ENCODE results near the gene ADCY9. TPM values are rescaled to one million over a fixed set of nuclear protein-coding genes. Genes with fewer than 3 reads are reported as not detected.

Gene ADCY9
- total RNA-seq, 2 experiments from 2014 or later, result 9.0 to 9.5 TPM

DNA sequence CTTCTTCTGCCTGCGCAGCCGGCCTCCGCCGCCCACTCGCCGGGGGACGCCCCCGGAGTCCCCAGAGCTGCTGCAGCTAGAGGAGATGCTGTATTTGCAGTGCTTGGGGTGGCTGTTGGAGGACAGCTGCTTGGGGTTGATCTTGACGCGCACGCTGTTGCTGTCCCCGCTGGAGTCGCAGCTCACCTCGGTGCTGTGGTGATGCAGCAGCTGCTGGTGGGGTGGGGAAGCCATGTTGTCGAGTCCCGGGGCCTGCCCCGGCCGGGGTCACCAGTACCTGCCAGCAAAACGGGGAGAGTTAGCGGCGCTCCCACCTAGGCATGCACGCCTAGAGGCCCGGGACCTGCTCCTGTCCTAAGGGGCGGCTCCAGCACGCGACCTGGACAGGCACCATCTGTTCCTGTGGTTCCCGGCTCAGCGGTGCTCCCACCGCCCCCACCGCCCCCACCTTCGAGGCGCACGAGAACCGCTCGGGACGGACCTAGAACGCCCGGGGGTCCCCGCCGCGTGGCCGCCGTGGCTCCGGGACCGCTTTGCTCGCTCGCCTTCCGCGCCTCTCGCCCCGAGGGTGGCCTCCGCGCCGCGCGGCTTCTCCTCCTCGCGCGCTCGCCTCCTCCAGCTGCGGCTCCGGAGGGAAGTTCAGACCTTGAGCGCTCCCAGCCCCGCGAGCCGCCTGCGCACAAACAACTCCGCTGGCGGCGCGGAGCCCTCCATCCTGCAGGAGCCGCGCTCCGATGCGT, 863 bp downstream of the ADCY9 start:
- peak; percentile 52 for DNase-seq
- POLR2A ChIA-PET, result interaction anchor here (1.2 to 3.0 kb wide), 6 partner anchors 13 to 156 kb away, joined by 3 to 10 read pairs (median 5); no protein-coding TSS in a partner anchor
- Mint-ChIP-seq H3K4me3 (peak overlapping the region; percentile 70), H3K36me3 (ENCODE audit: low read depth) (peaks cover 25% of the 10 kb centered on the region), H3K27ac (no peak overlapping the region), H3K4me1 (peaks cover 52% of the 10 kb centered on the region), H3K27me3 (peaks cover 9% of the 10 kb centered on the region), H3K9me3 (no peaks in the 10 kb centered on the region)
- CTCF ChIA-PET, result interaction anchor here (0.7 to 2.4 kb wide), 4 partner anchors 9 to 142 kb away, joined by 3 to 14 read pairs (median 6); no protein-coding TSS in a partner anchor

DNA sequence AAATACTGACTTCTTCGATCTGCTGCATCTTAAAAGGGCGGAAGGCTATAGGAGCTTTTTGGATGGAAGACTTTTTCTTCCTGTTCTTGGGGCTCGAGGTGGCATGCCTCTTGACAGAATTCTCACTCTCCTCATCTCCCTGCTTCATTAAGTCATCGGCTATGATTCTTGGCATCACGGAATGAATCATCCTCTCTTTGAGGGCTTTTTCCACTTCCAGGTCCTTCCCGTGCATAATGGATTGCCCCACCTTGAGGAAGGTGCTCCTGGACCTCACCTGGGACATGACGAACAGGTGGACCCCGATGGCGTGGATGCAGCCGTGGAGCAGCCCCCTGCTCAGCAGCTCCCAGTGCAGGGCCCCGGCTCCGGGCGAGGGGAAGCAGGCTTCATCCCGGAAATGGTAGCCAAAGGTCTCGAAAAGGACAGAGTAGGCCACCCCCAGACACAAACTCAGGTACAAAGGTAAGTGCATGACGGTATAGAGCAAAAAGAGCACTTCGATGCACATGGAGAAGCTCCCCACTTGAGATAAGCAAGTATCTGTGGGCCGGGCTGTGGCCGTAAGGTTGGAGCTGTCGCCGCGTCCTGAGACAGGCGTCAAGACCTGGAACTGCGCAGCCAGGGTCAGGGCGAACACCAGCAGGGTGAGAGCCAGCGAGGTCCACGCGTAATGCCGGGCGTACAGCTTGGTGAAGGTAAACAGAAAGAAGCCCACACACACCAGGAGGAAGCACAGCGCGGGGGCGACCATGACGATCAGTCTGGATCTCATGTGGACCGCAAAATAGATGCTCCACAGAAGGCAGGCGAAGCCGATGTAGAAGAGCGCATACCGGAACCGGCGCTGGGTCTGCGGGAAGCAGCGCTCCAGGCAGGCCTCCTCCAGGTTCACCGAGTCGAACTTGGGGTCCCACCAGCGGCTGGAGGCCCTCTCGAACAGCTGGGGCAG, 1.7 kb downstream of the ADCY9 start:
- peaks cover 8% of the 10 kb centered on the region for H3K27me3 Mint-ChIP-seq
- H3K9me3 Mint-ChIP-seq, result no peaks in the 10 kb centered on the region
- H3K36me3 Mint-ChIP-seq (ENCODE audit: low read depth), result peaks cover 29% of the 10 kb centered on the region
- H3K27ac Mint-ChIP-seq, result no peak overlapping the region
- ChIA-PET POLR2A (interaction anchor here (1.4 to 3.0 kb wide), 4 partner anchors 28 to 157 kb away, joined by 3 to 10 read pairs (median 7); no protein-coding TSS in a partner anchor), CTCF (interaction anchor here (1.0 to 2.4 kb wide), 4 partner anchors 10 to 143 kb away, joined by 3 to 14 read pairs (median 6); no protein-coding TSS in a partner anchor)
- no peak for DNase-seq
- H3K4me1 Mint-ChIP-seq, result peaks cover 57% of the 10 kb centered on the region
- peak overlapping the region; percentile 70 for H3K4me3 Mint-ChIP-seq

DNA sequence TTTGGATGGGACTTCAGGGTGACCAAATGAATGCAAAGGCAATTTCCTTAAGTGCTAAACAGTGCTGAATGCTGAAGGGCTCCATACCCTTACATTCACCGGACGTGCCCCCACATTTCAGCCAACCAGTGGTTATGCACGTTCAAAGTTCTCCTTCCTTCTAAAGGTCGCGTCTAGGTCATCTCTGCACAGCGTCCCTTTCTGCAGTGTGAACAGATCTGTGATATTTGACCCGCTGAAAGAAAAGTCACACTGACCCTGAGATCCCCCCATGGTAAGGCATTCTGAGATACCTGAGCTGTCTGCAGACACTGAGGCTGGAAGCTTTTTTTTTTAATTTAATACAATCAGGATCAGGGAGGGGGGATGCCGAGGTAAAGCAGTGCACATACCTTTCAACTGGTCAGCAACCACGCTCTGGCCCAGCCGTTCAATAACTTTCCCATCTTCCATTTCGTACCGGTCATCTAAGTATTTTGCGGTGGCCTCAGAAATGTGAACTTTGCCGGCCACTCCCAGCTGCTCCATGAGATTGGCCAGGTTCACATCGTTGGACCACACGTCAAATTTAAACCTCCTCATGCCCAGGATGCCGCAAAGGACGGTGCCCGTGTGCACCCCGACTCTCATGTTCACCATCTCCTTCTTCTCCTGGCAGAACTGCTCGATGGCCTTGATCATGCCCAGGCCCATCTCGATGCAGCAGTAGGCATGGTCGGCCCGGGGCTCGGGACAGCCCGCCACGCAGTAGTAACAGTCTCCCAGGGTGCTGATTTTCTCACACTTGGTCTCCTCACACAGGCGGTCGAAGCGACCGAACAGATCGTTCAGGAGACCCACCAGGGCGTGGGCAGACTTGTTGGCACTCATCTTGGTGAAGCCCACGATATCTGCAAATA, 2.6 kb downstream of the ADCY9 start:
- Mint-ChIP-seq H3K4me1 (peaks cover 58% of the 10 kb centered on the region), H3K27ac (no peak overlapping the region), H3K36me3 (ENCODE audit: low read depth) (peaks cover 31% of the 10 kb centered on the region), H3K27me3 (peaks cover 2% of the 10 kb centered on the region), H3K4me3 (peak overlapping the region; percentile 70), H3K9me3 (no peaks in the 10 kb centered on the region)
- POLR2A ChIA-PET, result no interaction called here
- CTCF ChIA-PET, result interaction anchor here (0.6 to 3.4 kb wide), 5 partner anchors 9 to 140 kb away, joined by 3 to 16 read pairs (median 6); no protein-coding TSS in a partner anchor
- DNase-seq, result no peak

DNA sequence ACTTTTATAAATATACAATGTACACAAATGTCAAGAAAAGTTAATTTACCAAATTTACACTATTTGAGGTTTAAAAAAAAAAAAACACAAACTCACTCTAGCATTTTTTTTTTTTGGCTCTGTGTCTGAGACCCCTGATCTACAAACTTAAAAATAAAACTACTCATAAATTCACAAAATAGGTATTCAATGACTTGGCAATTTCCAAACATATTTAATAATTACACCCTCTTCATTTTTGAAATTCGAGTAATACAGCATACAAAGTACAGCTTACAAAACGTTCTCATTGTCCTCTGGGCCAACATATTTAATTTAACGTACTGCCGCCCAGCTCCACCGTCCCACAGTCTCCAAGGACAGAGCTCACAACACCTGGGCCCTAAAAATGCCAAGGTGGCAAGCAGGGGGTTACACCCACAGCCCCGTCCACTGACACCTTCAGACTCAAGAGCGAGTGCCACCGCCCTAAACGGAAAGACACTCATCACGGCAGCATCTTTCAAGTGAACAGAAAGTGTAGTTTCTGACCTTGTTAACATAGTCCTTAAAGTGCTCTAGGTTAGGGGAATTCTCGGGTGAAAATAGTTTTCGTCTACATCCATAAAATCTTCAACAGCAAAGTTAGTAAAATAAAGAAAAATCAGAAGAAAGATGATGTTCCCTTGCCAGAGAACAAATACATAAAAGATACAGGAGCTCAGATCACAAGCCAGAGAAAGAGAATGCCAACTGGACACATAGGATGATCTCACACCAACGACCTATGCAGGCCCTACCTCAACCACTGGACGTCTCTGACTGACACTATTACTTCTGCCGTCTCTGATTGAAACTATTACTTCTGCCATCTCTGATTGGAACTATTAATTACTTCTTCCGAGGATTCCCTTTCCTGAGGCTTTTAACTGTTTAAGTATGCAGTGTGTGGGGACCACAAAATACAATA, 4.2 kb downstream of the ADCY9 start:
- H3K36me3 Mint-ChIP-seq (ENCODE audit: low read depth), result peaks cover 35% of the 10 kb centered on the region
- no peak for DNase-seq
- H3K4me1 Mint-ChIP-seq, result peaks cover 58% of the 10 kb centered on the region
- CTCF ChIA-PET, result interaction anchor here (0.7 to 3.4 kb wide), 2 partner anchors 124 to 142 kb away, joined by 3 to 16 read pairs; no protein-coding TSS in a partner anchor
- H3K9me3 Mint-ChIP-seq, result no peaks in the 10 kb centered on the region
- POLR2A ChIA-PET, result interaction anchor here (0.5 to 1.5 kb wide), 2 partner anchors 31 to 70 kb away, joined by 3 read pairs; no protein-coding TSS in a partner anchor
- no peak overlapping the region for H3K27ac Mint-ChIP-seq
- peak overlapping the region; percentile 23 for H3K4me3 Mint-ChIP-seq
- no peaks in the 10 kb centered on the region for H3K27me3 Mint-ChIP-seq

DNA sequence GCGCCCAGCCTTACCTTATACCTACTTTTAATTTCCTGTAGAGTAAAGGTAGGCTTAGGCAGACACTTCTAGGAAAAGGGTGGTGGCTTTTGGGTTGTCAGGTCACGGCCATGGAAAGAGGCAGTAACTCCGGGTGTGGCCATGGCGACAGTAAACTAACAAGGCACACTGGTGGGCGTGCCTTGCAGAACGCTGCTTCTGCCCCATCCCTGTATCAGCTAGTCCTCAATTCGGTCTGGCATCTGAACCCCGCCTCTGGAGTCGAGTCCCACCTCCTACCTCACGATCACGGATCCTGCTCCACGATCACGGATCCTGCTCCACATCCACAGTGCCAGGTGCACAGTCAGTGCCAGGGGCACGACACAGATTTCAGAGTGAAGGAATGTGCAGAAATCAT, 5.6 kb downstream of the ADCY9 start:
- H3K36me3 Mint-ChIP-seq (ENCODE audit: low read depth), result peaks cover 45% of the 10 kb centered on the region
- DNase-seq, result no peak
- ChIA-PET POLR2A (no interaction called here), CTCF (interaction anchor here (0.6 to 3.4 kb wide), 2 partner anchors 69 to 143 kb away, joined by 3 to 16 read pairs; no protein-coding TSS in a partner anchor)
- peaks cover 56% of the 10 kb centered on the region for H3K4me1 Mint-ChIP-seq
- no peak overlapping the region for H3K27ac Mint-ChIP-seq
- no peak overlapping the region for H3K4me3 Mint-ChIP-seq
- no peaks in the 10 kb centered on the region for H3K27me3 Mint-ChIP-seq
- no peaks in the 10 kb centered on the region for H3K9me3 Mint-ChIP-seq

DNA sequence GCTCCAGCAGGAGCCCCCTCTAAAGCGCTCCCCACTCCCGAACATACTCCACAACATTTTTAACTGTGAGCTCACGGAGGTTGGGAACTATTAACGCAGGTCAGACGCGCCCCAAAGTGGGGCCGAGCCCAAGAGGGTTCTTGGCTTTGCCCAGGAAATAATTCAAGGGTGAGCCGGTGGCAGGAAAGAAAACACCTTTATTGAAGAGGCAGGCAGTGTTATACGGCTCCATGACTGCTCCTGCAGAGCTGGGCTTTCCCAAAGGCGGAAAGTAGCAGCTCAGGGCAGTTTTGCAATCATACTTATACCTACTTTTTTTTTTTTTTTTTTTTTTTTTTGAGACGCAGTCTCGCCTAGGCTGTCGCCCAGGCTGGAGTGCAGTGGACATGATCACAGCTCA, 6.2 kb downstream of the ADCY9 start:
- Mint-ChIP-seq H3K9me3 (no peaks in the 10 kb centered on the region), H3K4me3 (no peak overlapping the region), H3K27me3 (no peaks in the 10 kb centered on the region), H3K4me1 (peaks cover 53% of the 10 kb centered on the region), H3K36me3 (ENCODE audit: low read depth) (peaks cover 48% of the 10 kb centered on the region), H3K27ac (no peak overlapping the region)
- POLR2A ChIA-PET, result no interaction called here
- CTCF ChIA-PET, result interaction anchor here (0.6 to 3.4 kb wide), 2 partner anchors 18 to 144 kb away, joined by 3 to 16 read pairs; no protein-coding TSS in a partner anchor
- DNase-seq, result no peak

DNA sequence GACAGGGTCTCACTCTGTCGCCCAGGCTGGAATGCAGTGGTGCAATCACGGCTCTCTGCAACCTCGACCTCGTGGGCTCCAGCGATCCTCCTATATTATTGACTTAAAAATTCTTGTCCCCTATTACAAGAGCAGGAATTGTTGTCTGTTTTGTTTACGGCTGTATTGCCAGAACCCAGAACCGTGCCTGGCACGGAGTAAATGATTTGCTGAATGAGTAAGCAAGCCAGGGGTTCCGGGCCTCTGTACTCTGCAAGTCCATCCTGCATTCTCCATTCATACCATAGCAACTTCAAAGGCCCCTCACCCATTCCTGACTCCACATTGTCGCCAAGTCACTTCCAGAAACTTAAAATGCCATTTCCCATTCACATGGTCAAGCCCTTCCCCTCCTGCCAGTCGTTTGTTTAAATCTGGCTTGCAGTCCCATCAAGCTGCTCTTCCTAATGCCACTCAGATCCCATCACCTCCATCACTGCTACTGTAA, 6.9 kb downstream of the ADCY9 start:
- no peak for DNase-seq
- Mint-ChIP-seq H3K36me3 (ENCODE audit: low read depth) (peaks cover 42% of the 10 kb centered on the region), H3K27ac (no peak overlapping the region), H3K4me1 (peaks cover 48% of the 10 kb centered on the region), H3K4me3 (no peak overlapping the region), H3K27me3 (no peaks in the 10 kb centered on the region), H3K9me3 (no peaks in the 10 kb centered on the region)
- POLR2A ChIA-PET, result no interaction called here
- CTCF ChIA-PET, result no interaction called here

DNA sequence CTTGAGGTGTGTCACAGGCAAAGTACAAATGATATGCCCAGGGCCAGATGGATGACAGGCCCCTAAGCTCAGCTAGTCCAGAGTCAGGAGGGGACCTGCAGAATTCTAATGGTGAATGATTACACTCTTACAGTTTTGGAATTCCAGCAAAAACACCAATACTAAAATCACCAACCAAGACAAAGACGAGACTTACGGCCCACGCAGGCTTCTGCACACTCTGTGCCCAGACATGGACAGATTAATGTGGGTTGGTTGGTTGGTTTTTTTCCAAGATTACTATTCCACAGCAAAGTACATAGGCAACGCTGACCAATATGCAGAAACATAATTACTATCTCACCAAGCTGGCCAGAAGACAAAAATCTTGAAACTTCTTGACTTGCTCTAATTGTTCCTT, 9.7 kb downstream of the ADCY9 start:
- Mint-ChIP-seq H3K9me3 (no peaks in the 10 kb centered on the region), H3K4me3 (no peak overlapping the region), H3K4me1 (peaks cover 20% of the 10 kb centered on the region), H3K27ac (no peak overlapping the region), H3K27me3 (no peaks in the 10 kb centered on the region), H3K36me3 (ENCODE audit: low read depth) (peaks cover 38% of the 10 kb centered on the region)
- no peak for DNase-seq
- ChIA-PET CTCF (interaction anchor here (0.5 kb wide), 1 partner anchor 9 kb away, joined by 3 read pairs; no protein-coding TSS in a partner anchor), POLR2A (no interaction called here)

DNA sequence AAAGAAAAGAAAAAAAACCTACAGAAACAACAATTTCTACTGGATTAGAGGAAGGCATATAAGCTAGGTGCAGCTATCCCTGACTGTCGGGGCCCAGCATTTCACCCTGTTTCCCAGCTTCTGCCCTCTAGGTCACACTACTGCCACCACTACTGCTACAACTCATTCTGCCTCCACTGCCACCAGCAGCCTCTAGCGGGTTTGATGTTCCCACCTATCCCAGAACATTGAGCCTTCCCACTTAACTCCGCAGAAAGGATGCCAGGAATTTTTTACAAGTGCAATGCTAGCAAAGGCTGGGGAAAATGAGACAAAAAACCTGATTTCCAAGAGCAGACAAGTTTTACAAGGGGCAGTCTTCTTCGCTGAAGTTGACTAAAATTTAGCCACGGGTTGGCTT, 10.4 kb downstream of the ADCY9 start:
- CTCF ChIA-PET, result no interaction called here
- POLR2A ChIA-PET, result no interaction called here
- Mint-ChIP-seq H3K4me1 (peaks cover 13% of the 10 kb centered on the region), H3K9me3 (no peaks in the 10 kb centered on the region), H3K27me3 (no peaks in the 10 kb centered on the region), H3K27ac (no peak overlapping the region), H3K36me3 (ENCODE audit: low read depth) (peaks cover 38% of the 10 kb centered on the region), H3K4me3 (no peak overlapping the region)
- no peak for DNase-seq

DNA sequence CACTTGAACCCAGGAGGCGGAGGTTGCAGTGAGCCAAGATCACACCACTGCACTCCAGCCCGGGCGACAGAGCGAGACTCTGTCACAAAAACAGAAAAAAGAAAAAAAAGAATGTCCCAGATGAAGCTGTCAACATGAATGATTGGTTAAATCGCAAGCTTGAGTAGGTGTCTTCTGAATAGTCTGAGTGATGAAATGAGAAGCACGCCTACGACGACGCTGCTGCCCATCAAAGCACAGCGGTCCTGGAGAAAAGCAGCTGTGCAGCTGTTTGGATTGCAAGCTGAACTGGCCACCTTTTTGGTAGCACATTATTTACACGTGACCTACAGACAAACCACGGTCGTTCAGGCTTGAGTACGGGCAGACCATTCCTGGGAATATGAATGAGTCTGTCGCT, 12.5 kb downstream of the ADCY9 start:
- Mint-ChIP-seq H3K4me3 (no peak overlapping the region), H3K27me3 (no peaks in the 10 kb centered on the region), H3K4me1 (peaks cover 3% of the 10 kb centered on the region), H3K36me3 (ENCODE audit: low read depth) (peaks cover 32% of the 10 kb centered on the region), H3K9me3 (no peaks in the 10 kb centered on the region), H3K27ac (no peak overlapping the region)
- DNase-seq, result no peak
- ChIA-PET CTCF (interaction anchor here (1.4 kb wide), 1 partner anchor 11 kb away, joined by 6 read pairs; no protein-coding TSS in a partner anchor), POLR2A (interaction anchor here (0.6 kb wide), 1 partner anchor 148 kb away, joined by 4 read pairs; no protein-coding TSS in a partner anchor)
